Left renal pelvis (tissue), 4 donors: ENCODE results near the gene IGLL5. TPM values are rescaled to one million over a fixed set of nuclear protein-coding genes. Genes with fewer than 3 reads are reported as not detected.
"Not testable (repeated sequence)": the region's sequence is repeated elsewhere in the genome, so short reads cannot be mapped to it uniquely, and the experiment has no call there.

Source experiments
- DNase-seq, 4 donors: peaks; one replicate each; pipeline ENCODE4 v3.0.0-alpha.2; 2013; ENCODE audit warnings: low read depth in 4 of 4, low spot score in 3 of 4
- polyA plus RNA-seq, 4 donors: library from polyadenylated mRNA; unstranded; fragments of 120-200 nt; gene quantifications; one replicate each; pipeline ENCODE4 v1.2.1, GENCODE V29; 2013; ENCODE audit not compliant: insufficient read length in 4 of 4

Gene IGLL5
- polyA plus RNA-seq, 4 donors, result 0.48 TPM; not detected in 3

DNA sequence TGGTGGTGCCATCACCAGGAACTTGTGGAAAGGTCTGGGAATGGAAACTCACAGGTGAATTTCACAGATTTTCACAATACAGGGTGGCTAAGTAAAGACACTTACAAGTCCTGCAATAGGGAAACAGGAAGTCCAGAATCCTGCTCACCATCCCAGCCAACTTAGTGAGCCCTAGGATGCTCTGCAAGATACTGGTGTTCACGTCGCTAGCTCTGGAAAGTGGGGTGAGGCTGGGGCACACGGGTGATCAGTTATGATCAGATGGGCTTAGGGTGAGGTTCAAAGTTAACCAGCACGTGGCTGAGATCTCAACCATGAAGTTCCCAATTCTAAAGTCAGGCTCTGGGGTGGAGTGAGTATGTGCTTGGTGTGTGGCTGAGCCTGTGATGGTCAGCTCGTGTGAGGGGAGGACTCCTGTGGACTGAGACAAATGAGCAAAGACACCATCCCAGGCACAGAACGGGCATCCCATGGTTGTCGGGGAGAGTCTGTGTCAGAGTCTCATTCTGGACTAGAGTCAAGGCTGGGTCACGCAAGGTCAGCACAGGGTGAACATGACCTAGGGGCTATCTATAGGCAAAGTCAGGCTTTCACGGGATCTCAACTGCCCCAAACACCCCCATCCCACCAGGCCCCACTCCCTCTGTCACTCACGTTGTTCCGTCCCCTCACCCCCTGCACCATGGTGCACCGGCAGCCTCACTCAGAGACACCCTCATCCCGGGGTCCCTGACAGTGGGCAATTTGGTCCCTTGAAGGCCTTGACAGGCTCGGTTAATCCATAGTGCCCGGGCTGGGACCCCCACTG lies 23.9 kb downstream of the IGLL5 start:
- DNase-seq, result no peak

DNA sequence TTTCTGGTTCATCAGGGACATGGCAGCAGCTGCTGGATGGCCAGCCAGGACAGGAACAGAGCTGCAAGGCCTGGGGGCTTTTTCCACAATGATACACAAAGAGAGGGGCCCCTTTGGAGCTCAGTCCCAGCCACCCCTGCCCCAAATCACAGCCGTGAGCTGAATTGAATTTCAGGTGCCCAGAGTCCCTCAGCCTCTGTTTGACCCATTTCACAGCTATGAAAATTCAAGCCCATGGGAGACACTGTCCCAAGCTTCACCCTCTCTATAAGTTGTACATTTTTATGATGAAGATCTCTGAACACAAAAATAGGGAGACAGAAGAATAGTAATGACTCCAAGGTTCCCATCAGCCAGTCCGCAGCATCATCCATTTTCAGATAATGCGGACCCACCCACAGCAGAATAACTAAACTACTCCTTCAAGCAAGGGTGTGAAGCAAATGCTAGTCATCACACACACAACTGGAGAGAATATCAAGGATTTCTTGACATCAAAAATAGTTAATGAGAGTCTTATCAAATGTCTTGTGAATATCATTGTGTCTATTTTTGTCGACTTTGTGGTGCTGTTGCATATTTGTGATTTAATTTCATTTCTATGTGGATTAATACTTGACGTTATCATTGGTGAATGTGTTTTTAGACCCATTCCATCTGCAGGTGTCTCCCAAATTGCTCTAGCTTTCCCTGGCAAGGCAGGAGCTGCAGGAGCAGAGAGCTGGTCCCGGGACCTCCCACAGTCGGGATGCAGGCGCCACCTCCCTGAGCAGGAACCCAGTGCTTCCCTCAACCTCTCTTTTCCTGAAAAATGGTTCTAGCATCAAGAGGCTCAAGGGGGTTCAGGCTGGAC lies 24.7 kb downstream of the IGLL5 start:
- no peak for DNase-seq

GRCh38 chr22:22912988-22913253 lies 25.3 kb downstream of the IGLL5 start:
- DNase-seq, result no peak

DNA sequence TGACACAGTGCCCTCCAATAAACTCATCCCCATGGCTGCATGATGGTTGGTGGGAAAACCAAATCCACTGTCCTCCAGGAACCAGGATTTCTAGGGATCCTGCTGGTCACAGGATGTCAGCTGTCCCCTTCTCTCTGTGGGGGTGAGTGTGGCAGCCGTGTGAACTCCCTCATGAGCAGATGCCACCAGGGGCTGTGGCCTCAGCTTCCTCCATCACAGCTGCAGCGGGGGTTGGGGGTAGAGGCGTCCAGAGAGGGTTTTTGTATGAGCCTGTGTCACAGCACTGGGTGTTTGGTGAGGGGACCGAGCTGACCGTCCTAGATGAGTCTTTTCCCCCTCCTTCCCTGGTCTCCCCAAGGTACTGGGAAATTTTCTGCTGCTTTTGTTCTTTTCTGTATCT lies 26.4 kb downstream of the IGLL5 start:
- DNase-seq, result no peak

- DNase-seq, result no peak
Observed at GRCh38 chr22:22914726-22915669, 27.4 kb downstream of the IGLL5 start.

- no peak for DNase-seq
Observed at GRCh38 chr22:22915670-22916035, 28.0 kb downstream of the IGLL5 start.

DNA sequence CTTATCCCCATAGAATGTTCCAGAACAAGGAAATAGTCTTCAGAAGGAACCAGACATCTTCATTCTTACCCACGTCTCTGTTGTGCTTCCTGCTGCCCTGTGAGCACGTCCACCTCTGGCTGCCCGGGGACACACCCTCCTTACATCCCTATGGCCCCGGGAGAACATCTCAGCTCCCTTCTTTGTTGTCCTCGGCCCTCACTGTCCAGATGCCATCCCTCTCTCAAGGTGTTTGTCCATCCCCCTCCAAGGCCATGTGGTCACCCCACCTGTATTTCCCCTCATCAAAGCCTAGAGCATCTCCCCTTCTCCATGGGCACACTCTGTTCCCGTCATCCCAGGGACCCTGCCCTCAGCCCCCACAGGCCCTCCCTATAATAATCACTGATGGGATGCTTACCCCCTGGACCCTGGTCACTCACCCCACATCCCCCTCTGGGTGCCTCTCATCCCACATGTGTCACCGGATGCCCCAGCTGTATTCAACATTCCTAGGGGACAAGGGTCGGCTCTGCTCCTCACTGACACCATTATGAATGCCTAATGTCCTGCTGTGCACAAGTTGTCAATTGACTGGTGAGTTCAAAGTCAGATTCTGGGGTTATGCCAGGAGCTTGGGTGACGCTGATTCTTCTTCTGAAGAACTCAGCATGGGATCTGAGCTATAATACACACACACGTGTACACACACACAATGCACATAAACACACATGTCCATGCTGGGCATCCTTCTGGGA lies 28.8 kb downstream of the IGLL5 start:
- DNase-seq, result no peak

GRCh38 chr22:22916952-22917290 lies 29.3 kb downstream of the IGLL5 start:
- DNase-seq, result no peak

DNA sequence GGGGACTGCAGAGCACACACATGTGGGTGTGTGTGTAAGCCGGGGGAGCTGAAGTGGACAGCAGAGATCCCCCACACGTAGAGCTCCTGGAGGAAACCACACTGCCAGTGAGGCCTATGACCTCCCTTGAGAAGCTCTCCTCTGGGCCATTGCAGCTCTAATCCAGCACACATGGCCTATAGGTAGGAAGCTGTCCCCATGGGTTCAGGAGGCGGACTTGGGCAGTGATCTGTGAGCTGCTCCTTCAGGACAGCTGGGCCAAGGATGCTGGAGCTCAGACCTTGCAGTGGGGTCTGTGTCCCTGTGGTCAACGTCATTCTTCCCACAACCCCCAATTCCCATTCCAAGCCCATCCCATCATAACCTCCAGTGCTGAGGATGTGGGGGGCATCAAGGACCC lies 29.8 kb downstream of the IGLL5 start:
- DNase-seq, result no peak

GRCh38 chr22:22918297-22918965 lies 30.8 kb downstream of the IGLL5 start:
- DNase-seq, result no peak

DNA sequence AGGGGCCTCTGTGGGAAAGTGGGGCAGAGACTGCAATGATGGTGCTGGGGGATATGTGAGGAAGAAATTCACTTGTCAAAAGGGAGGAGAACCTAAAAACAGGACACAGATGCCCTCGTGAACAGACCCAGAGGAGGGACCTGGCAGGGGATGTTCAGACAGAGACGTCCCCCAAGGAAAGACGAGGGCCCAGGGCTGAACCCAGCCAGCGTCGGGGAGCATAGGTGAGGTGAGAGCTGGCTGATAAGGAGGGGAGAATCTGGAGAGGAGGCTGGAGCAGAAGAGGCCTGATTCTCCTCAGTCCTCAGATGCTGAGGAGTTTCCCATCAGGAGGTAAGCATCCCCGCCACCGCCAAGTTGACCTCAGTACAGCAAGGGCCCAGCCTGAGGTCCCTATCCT lies 31.4 kb downstream of the IGLL5 start:
- DNase-seq, result no peak

- no peak for DNase-seq
Observed at GRCh38 chr22:22920104-22920654, 32.6 kb downstream of the IGLL5 start.

DNA sequence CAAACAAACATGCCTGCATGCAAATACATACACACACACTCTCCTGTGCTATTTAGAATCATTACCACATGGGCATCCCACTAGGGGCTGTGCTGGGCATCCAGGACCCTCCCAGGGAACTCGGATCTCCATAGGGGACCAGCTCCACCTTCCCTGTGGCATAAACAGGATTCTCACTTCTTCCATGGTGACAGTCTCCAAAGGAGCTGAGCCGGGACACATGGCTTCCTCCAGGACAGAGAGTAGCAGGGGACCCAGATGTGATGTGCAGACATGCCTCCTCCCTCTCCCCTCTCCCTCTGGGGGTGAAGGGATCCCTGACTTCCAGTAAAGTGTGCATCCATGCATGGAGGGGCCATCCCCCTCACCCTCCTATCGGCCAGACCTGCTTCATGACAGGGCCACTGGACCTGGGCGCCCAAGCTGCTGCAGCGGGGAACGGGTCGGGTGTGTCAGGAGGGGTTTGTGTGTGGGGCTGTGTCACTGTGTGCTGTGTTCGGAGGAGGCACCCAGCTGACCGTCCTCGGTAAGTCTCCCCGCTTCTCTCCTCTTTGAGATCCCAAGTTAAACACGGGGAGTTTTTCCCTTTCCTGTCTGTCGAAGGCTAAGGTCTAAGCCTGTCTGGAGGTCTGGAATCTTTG lies 33.4 kb downstream of the IGLL5 start:
- no peak for DNase-seq

GRCh38 chr22:22921575-22921974 lies 34.0 kb downstream of the IGLL5 start:
- DNase-seq, result no peak

GRCh38 chr22:22922092-22922953 lies 34.7 kb downstream of the IGLL5 start:
- DNase-seq, result not testable (repeated sequence)

- no peak for DNase-seq
Observed at GRCh38 chr22:22922954-22923319, 35.3 kb downstream of the IGLL5 start.

- DNase-seq, result no peak
Observed at GRCh38 chr22:22923379-22923778, 35.8 kb downstream of the IGLL5 start.

DNA sequence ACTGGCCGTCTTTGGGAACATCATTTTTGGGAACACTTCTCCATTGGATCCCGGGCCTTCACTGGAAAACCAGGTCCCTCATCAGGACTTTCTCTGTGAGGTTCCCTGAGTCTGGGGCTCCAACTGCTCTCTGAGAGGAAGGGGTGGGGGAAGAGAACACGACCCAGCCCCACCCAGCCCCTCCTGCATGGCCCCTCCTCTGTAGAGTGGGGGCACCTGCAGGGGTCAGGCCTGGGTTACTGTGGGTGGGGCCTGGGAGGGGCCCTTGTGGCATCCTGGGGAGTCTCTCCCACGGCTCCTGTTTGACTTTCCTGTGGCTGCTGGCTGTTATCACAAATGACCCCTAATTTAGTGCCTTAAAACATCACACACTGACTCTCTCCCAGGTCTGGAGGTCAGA lies 36.3 kb downstream of the IGLL5 start:
- no peak for DNase-seq
